CD4-positive, alpha-beta T cell treated with Interleukin-6 for 4 hours (primary cell): ENCODE data around the gene HSD17B10.
"Not testable (repeated sequence)": the region's sequence is repeated elsewhere in the genome, so short reads cannot be mapped to it uniquely, and the experiment has no call there.

Source experiments
- DNase-seq: peaks from one replicate; pipeline ENCODE4 v3.0.0-alpha.2; 2020; ENCODE audit warnings: mixed read lengths

The HSD17B10 gene

DNA sequence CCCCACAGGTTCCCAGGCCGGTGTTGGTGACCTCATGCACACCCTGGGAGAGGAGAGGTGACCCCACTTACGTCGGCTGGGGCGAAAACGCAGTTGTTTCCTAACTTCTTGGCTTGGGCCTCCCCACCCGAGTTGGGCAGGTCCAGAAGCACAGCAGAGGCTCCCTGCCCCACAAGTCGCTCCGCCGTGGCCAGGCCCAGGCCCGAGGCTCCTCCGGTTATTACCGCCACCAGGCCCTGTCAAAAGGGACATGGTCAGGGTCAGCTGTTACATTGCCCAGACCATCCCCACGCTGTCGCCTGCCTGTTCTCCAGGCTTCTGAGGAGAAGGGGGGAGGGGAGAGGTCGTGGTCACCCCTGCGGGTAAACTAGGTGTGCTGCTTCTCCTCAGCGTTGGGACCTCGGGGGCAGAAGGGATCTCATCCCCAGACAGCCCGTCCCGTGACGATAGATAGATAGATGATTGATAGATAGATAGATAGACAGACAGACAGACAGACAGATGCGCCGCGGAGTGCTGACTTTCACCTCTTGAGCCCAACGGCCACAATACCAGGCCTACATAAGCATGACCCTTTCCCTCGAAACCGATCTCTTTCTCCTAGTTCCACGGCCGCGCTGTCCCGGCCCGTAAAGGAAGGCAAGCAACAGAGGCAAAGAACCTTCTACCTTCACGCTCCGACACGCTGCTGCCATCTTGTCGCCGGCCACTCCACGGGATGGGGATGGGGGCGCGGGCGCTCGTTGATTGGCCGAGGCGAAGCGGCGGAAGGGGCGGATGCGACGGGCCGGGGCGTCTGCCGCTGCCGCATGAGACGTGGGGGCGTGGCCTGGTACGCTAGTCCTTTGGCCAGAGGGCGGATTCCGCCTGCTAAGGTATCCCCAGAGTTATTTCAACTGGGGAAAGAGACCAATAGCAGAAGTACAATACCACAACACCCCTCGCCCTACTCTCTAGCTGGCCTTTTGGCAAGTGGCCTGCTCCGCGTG is at the start of gene HSD17B10:
Gene HSD17B10 (minus strand): TSS at position 720 of the 989 bp plus-strand sequence. CDS start 25 bp downstream, at position 695.
- peak; percentile 91 for DNase-seq

DNA sequence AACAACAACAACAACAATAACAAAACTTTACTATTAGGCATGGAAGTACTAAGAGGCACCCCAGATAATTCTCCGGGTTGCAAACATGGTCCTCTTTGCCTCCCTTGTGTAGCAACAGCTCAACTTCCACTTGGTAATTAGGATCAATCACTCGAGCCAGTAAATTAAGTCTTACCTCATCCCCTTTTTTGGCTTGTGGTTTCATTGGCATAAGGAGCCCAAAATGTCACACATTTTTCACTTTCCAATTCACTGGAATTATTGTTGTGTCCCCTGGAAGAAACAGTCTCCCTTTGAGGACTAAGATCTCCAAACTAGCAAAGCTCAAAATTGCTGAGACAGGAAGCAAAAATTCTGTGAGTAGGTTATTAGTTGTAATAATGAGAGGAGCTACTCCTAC is 49.2 kb upstream of the HSD17B10 start:
- DNase-seq: no peak

DNA sequence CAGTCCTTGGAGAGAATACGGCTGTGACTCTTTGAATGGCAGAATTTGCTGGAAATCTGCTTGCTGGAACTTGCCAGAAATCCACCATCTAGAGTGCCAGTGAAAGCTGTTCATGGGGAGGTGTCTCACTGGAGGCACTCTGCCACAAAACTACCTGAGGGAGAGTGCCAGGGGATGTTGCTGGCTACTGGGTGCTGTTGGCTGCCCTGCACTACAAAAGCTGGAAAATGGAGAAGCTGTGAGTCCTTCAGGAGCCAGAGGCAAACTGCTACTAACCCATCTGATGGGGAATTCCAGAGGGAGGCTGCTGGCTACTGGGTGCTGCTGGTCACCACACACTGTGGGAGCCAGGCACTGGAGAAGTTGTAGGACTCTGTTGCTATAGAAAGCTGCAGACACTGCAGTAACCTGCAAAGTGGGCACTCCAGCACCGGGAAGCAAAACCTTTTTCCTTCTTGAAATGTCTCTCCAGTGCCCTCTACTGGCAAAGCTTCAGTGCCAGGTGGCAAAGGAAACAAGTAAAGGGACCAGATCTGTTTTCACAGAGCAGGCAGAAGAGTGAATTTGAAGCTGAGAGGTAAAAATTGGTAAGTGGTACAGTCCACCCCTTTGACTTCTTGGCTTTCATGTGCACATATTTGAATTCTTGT is 47.8 kb upstream of the HSD17B10 start:
- DNase-seq: peak; percentile 58

DNA sequence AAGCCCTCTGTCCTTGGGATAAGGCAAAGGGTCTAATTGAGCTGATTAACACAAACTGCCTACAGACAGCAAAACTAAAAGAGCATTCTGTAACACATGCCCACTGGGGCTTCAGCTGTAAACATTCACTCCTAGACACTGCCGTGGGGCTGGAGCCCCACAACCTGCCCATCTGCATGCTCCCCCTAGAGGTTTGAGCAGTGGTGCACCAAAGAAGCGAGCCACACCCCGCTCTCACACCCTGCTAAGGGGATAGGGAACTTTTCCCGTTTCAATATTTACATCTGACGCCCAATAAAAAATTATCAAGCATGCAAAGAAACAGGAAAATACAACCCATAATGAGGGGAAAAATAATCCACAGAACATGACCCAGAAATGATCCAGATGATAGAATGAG is 46.9 kb upstream of the HSD17B10 start:
- DNase-seq: peak; percentile 3

DNA sequence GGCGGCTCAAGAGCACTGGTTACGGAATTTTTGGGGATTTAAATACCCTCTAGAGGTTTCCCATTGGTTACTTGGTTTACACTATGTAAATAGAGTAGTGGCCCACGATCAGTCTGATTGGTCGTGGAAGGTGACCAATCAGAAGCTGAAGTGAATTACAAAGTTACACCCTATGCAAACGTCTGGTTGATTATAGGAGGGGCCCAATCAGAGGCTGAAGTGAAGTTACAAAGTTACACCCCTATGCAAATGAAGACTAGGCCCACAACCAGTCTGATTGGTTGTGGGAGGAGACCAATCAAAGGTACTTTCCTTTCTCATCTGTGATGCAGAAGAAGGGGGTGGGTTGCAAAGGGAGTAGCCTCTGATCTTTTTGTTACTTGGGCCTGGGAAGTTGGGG is 45.1 kb upstream of the HSD17B10 start:
- no peak for DNase-seq

DNA sequence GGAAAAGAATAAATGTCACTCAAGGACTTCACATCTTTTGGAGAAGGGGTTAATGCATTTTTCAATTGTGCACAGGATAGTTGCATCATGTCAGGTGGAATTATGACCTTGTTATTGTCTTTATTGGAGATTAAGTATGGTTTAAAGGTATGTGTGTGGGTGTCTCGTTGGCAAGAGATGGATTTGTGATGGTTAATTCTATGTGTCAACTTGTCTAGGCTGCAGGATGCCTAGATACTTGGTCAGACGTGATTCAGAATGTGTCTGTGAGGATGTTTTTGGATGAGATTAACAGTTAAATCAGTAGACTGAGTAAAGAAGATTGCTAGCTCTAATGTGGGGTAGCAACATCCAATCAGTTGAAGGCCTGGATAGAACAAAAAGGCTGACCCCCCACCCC is 42.2 kb upstream of the HSD17B10 start:
- DNase-seq: no peak

DNA sequence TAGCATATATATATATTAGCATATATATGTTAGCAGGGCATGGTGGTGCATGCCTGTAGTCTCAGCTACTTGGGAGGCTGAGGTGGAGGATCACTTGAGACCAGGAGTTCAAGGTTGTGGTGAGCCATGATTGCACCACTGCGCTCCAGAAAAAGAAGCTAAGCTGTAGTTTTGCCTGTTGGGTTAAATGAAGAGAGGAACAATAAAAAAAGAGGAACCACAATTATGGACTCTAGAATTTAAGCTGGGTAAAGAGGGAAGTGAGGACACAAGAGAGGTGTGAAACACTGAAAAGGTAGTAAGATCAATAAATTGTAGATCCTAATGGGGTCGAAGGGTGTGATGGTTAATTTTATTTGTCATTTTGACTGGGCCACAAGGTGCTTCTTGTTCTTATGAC is 40.5 kb upstream of the HSD17B10 start:
- no peak for DNase-seq

DNA sequence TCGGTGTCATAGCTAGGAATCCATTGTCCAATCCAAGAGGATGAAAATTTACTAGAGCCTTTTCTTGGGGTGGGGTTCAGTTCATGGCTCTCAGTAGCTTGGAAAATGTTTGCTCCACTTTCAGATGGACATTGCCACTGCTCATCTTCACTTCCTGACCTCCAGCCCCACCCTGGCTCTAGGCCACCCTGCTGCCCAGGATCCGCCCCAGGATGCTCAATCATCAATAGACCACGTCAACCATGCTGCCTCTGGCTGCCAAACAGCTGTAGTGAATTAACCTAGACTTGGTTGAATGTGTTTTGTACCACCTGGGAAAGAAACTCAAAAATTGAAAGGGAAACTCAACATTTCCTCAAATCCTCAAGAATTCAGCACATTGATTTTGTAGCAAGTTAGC is 37.2 kb upstream of the HSD17B10 start:
- DNase-seq: no peak

DNA sequence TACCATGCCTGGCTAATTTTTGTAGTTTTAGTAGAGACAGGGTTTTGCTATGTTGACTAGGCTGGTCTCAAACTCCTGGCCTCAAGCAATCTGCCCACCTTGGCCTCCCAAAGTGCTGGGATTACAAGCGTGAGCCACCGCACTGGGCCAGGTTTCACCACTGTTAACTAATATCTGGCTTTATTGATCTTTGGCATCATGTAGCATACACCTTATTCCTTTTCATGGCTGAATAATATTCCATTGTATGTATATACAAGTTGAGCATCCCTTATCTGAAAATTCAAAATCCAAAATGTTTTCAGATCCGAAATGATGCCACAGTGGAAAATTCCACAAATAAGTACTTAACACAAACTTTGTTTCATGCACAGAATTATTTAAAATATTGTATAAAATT is 34.5 kb upstream of the HSD17B10 start:
- not testable (repeated sequence) for DNase-seq

DNA sequence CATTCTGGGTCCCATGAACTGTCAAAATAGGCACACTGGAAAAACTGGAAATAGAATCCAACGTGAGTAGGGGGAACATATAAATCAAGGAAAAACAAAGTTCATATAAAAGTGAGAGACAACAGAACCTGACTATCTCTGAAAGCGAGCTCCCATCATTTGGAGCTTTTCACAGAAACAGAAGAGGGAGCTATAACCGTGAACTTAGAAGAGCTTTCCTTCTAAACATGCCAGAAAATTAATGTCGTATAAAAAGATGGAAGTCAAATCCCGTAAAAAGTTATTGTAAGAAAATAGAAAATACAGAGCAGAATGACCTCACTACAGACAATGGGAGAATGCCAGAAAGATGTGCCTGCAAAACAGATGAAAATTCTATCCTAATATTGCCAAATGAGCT is 23.9 kb upstream of the HSD17B10 start:
- no peak for DNase-seq

DNA sequence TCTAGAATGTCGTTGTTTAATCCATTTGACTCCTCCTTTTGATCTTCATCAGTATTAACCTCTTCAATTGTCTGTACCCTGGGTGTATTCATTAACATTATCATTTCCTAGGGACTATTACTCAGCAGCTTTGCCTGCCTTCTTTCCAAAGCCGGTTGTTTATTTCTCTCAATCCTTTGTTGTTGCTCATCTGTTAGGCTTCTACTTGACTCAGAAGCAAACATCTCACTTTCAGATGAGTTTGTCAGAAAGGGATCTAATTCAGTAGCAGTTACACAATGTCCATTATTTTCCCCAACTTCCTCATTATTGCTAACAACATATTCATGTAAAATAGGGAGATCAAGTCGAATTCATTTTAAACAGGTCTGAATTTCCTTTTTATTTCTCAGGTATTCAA is 22.1 kb upstream of the HSD17B10 start:
- no peak for DNase-seq

DNA sequence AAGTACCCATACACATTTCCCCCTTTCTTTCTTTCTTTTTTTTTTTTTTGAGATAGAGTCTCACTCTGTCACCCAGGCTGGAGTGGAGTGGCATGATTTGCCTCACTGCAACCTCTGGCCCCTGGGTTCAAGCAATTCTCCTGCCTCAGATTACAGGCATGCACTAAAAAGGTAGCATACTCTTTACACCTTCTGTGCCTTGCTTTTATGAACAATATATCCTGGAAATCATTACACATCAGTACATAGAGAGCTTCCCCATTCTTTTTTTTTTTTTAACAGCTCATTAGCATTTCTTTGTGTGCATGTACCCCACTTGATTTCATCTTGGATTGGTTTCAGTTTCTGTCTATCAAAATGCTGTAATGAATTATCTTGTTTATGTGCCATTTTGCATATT is 18.6 kb upstream of the HSD17B10 start:
- no peak for DNase-seq

DNA sequence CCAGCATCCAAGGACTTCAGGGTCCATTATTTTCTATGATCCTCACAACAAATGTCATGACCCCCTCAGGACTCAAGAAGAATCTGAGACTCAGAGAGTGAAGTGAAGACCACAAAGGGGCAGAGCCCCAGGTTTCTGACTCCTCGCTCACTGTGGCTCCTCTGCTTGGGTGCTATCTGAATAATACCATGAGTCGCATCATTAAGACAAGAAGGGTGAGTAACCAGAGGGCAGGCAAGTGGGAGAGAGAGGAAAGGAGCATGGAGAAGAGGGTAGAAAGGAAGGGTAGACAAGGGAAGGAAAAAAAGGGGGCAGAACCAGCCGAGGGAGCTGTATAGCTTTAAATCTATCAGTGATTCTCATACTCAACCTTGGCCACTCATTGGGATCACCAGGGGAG is 15.5 kb upstream of the HSD17B10 start:
- DNase-seq: no peak

DNA sequence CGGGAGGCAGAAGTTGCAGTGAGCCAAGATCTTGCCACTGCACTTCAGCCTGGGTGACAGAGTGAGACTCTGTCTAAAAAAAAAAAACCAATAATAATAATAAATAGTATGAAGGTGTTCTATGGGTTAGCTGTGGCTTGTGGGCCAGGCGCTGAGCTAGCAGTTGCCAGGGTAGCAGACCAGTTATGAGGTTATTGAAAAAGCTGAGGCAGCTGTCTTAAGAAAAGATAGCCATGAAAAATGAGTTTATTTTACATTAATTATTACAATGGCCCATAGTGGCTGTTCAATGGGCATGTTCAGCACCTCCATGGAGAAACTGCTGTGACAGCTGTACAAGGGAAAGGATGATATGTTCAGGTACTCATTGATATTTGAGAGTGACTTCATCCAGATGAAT is 13.3 kb upstream of the HSD17B10 start:
- no peak for DNase-seq

DNA sequence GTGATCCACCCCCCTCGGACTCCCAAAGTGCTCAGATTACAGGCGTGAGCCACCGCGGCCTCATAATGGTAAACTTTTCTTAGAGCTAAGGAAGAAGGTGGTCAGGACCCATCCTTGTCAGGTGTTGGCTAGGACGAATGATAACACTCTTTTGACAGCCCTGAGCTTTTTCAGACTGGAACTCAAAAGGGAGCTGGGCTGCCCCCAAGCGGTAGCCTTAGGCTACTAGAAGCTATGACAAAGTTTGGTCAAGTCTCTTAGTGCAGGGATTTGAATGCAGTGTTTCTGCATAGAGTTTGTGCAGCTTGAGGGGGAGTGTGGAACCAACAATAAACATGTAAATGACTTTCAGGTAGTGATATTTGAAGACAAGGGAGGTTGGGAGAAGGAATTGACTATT is 11.8 kb upstream of the HSD17B10 start:
- DNase-seq: peak; percentile 58

DNA sequence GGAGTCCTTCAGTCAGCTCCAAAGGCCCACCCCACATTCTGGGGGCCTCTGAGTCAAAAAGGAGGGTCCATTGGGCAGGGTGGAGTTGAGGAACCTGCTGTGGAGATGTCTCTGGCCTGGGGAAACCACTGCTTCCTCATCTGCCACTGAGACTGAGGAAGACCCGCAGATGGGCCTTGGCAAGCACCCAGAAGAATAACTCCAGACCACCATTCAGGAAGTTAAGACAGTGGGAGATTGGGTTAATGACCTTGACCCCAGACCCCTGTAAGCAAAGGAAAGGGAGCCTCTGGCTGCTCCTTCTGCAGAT is 8.1 kb upstream of the HSD17B10 start:
- no peak for DNase-seq

DNA sequence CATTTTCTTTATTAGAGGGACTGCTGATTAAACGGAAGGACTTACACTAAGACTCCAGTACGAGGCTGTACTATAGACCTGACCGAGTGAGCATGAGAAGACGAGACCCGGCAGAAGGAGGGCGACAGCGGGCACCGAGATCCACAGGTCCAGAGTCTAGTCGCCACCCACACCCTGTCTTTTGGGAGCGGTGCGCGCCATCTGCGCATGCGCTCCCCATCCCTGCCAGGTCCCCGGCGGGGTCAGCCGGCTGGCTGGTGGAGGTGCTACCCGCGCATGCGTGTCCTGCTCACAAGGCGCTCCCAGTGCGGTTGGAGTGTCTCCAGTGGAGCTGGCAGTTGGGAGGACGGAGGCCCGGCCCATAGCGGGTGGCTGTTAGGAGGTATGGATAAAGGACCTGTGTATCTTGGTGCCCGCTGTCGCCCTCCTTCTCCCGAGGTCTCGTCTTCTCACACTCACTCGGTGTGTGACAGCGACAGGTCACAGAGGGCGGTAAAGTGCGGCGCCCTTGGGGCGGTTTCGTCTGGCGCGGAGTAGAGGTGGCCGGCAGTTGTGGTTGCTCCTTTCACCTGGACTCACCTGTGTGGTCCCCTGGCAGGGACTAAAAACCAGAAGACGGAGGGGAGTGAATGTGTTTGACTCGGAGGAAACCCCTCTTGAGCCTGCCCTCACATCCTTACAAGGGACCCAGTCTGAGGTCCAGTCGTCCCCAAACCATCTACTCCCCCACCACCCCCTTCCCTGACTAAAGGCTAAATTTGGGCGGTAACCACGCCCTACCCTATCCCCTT is 7.6 kb upstream of the HSD17B10 start:
- DNase-seq: peak; percentile 83

DNA sequence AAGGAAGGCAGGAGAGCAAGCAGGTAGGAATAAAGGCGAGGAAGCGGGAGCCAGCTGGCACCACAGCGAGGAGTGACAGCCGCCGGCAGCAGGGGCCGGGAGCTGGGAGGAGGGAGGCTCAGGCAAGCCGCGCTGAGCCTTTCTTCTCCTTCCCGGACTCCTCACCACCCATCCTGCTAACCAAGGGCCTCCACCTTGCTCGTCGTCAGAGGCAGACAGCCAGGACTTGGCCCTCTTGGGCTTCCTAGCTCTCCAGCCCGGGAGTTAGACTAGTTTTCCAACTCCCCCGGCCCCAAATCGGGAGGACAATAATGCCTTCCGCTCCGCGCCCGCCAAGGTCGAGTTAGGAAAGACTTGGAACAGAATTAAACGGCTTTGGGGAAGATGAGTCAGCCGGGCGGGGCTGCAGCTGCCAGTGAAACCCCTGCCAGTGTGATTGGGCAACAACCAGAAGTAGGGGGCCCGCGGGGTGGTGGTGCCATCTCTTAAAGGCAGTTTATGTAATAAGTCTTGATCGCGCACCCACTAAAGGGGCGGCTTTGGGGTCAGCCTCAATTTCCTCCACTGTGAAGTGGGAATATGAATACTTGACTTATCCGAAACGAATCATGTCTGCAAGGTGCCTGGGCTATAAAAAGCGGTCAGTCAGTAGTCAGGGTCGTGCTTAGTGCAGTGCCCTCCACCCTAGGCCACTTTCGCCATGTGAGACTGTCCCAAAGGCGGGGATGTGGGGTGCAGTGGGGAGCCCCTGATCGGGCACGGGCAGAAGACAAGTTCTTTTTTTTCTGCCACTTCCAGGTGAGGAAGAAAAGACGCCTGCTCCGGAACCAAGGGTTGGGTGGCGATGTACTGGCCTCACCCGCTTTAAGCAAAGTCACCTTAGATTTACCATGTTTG is 6.7 kb upstream of the HSD17B10 start:
- peak; percentile 37 for DNase-seq

DNA sequence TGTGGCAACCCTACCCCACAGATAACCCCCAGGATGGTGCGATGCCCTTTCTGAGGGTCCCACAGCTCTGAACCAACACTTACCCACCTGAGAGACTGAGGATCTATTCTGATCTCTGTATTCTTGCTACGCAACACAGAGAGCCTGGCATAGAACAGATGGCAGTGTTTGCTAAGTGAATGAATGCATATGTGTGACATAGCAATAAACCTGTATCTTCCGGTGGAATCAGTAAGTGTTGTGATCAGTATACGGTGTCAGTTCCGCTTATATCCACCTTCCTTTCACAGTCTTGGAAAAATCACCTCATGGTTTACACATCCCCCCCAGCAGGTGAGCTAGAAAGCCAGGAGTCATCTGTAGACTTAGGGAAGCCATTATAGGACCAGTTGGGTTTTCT is 5.9 kb upstream of the HSD17B10 start:
- no peak for DNase-seq

DNA sequence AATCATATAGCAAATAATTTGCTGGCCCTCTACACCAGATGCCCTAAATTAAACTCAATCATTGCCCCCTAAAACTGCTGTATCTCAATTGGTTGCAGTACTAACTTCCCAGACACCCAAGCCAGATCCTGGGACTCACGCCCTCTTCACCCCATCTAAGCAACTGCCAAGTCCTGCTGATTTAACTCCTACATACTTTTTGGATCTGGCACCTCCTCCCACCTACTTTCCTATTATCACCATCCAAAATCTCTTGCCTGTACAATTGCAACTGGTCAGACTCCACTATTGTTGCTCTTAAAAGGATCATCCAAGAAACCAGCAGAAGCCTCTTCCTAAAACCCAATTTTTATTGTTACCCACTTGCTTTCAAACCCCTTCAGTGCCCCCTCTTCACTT is 4.7 kb upstream of the HSD17B10 start:
- DNase-seq: no peak

DNA sequence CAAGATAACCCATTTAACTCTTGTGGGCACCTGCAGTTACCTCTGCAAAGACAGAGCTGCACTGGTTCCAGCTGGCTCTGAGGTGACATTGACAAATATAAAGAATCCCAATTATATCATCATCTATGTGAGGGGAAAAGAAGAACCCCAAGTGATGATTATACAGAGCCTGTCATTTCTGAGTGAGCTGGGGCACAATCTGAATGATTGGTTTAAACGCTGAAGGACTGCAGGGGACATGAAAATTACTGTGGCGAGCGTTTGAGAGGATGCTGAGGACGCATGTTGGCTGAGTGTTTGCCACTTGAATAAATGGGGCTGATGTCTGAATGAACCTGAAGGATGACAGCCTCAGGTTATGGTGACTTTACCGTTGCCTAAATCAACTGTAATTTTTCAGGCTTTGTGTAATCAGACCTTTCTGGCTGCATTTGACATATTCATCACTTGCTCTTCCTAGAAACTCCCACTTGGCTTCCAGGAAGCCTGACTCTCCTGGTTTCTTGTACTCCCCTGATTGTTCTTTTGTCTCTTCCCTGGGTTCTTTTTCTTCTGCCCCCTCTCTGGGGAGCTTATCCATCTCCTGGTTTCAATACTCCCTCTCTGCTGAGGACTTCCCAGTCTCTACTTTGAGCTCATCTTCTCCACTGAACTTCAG is 4.1 kb upstream of the HSD17B10 start:
- no peak for DNase-seq

DNA sequence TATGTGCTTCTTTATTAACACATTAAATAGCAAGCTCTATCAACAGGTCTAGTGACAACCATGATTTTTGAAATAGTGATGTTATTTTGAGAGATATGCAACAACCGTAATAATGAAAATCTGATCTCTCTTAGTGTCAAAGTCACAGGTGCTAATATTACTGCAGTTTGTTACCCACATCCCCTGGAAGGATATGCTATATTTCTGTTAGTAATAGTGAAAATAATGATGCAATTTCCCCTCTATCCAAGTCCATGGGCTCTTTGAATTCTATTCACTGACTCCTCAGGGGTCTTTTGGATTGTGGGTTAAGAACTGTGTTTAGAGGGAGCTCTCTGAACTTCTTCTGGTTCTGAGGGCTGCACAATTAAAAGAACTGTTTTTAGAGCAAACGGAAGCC is 3.0 kb upstream of the HSD17B10 start:
- no peak for DNase-seq
